Smooth muscle cell (in vitro differentiated cells): Measurements from ENCODE around the gene HSP90B1. TPM values are rescaled to one million over a fixed set of nuclear protein-coding genes. Genes with fewer than 3 reads are reported as not detected.
A peak's percentile ranks its signal among the peaks of the same experiment; 100 is the strongest.

Experiments used
- DNase-seq: peaks from one replicate; lab custom pipeline; 2025; ENCODE audit not compliant: unreplicated experiment; lab: John Stamatoyannopoulos, UW
- H2AFZ ChIP-seq: fragments of 200-600 bp; sonication (generic); 2 replicates; pipeline ENCODE4 v1.6.0; 2016; ENCODE audit warnings: antibody characterized with exemption, low read depth, mild to moderate bottlenecking
- H3F3A ChIP-seq: fragments of 200-600 bp; sonication (generic); 2 replicates; pipeline ENCODE4 v1.6.0; 2017; ENCODE audit warnings: antibody characterized with exemption, low read depth
- H3K27ac ChIP-seq: fragments of 200-600 bp; sonication (generic); 2 replicates; pipeline ENCODE4 v1.5.1; 2016; ENCODE audit warnings: low read depth, mild to moderate bottlenecking
- H3K27me3 ChIP-seq: fragments of 200-600 bp; sonication (generic); 2 replicates; pipeline ENCODE4 v1.6.1; 2016; ENCODE audit warnings: low read depth, mild to moderate bottlenecking
- H3K36me3 ChIP-seq: fragments of 200-600 bp; sonication (generic); 2 replicates; pipeline ENCODE4 v1.5.1; 2016; ENCODE audit warnings: low read depth
- H3K4me1 ChIP-seq: fragments of 200-600 bp; sonication (generic); 2 replicates; pipeline ENCODE4 v1.5.1; 2016; ENCODE audit warnings: low read depth
- H3K4me2 ChIP-seq: fragments of 200-600 bp; sonication (generic); 2 replicates; pipeline ENCODE4 v1.6.0; 2016; ENCODE audit warnings: mild to moderate bottlenecking
- H3K4me3 ChIP-seq: fragments of 200-600 bp; sonication (generic); 2 replicates; pipeline ENCODE4 v1.5.1; 2016; ENCODE audit warnings: mild to moderate bottlenecking
- H3K79me2 ChIP-seq: fragments of 200-600 bp; sonication (generic); 2 replicates; pipeline ENCODE4 v1.6.0; 2016; ENCODE audit warnings: low read depth, mild to moderate bottlenecking
- H3K9ac ChIP-seq: fragments of 200-600 bp; sonication (generic); 2 replicates; pipeline ENCODE4 v1.6.0; 2016; ENCODE audit warnings: low read depth
- H3K9me3 ChIP-seq: fragments of 200-600 bp; sonication (generic); replicated peaks from 2 replicates; pipeline ENCODE4 v1.5.1; 2016; ENCODE audit warnings: low read depth
- H4K20me1 ChIP-seq: fragments of 200-600 bp; sonication (generic); 2 replicates; pipeline ENCODE4 v1.6.0; 2016; ENCODE audit warnings: low read depth
- CTCF ChIP-seq: fragments of 200-600 bp; sonication (generic); IDR thresholded peaks from 2 replicates; pipeline ENCODE4 v1.5.1; 2017; ENCODE audit warnings: borderline replicate concordance, mild to moderate bottlenecking, antibody characterized with exemption; ENCODE audit not compliant: insufficient read depth, poor library complexity, severe bottlenecking
- WGBS: methylation state at CpG from one replicate; pipeline ENCODE4 v1.1.7; 2016; ENCODE audit warnings: low lambda C conversion rate; 5-methylcytosine and 5-hydroxymethylcytosine counted together
- polyA plus RNA-seq: library from polyadenylated mRNA; unstranded; fragments of >200 nt; fragmentation: Nextera tagmentation; extraction: Ambion mirVana; gene quantifications from 2 replicates; pipeline ENCODE4 v1.2.1, GENCODE V29; 2016
- total RNA-seq: library from RNA; depleted of rRNA; stranded (reverse); fragments of >200 nt; gene quantifications from 2 replicates; pipeline ENCODE4 v1.2.3, GENCODE V29; 2014

The HSP90B1 gene
- total and polyA plus RNA-seq, 2 experiments from 2014 or later: 908 to 1,047 TPM

- Histone ChIP-seq H3F3A (peaks cover 22% of the 10 kb centered on the region), H3K9me3 (no peaks in the 10 kb centered on the region), H3K4me3 (no peak overlapping the region), H4K20me1 (peaks cover under 1% of the 10 kb centered on the region), H3K79me2 (peaks cover 37% of the 10 kb centered on the region), H2AFZ (no peak overlapping the region), H3K27me3 (no peaks in the 10 kb centered on the region), H3K9ac (no peak overlapping the region), H3K36me3 (no peaks in the 10 kb centered on the region), H3K27ac (no peak overlapping the region), H3K4me1 (peaks cover 17% of the 10 kb centered on the region), H3K4me2 (no peak overlapping the region)
- WGBS: 83% methylated on average over 1 of the region's 1 CpG
- TF ChIP-seq CTCF: no peak
- DNase-seq: no peak
Measured at GRCh38 chr12:103962493-103962892, 32.3 kb downstream of the HSP90B1 start.

- Histone ChIP-seq H3F3A (peaks cover 14% of the 10 kb centered on the region), H3K4me3 (peak overlapping the region; percentile 88), H3K9me3 (no peaks in the 10 kb centered on the region), H3K79me2 (peaks cover 60% of the 10 kb centered on the region), H3K27ac (peak overlapping the region; percentile 90), H4K20me1 (peaks cover 23% of the 10 kb centered on the region), H3K9ac (peak overlapping the region; percentile 89), H2AFZ (peak overlapping the region; percentile 79), H3K36me3 (no peaks in the 10 kb centered on the region), H3K4me2 (peak overlapping the region; percentile 93), H3K27me3 (no peaks in the 10 kb centered on the region), H3K4me1 (peaks cover 17% of the 10 kb centered on the region)
- WGBS: 42% methylated on average over 3 of the region's 3 CpGs
- no peak for TF ChIP-seq CTCF
- DNase-seq: no peak
Measured at GRCh38 chr12:103964805-103965204, 34.6 kb downstream of the HSP90B1 start.

GRCh38 chr12:103965255-103965589 lies 35.0 kb downstream of the HSP90B1 start:
- no peak for TF ChIP-seq CTCF
- Histone ChIP-seq H3K4me1 (peaks cover 17% of the 10 kb centered on the region), H3K4me3 (peak overlapping the region; percentile 88), H3K9me3 (no peaks in the 10 kb centered on the region), H3K27me3 (no peaks in the 10 kb centered on the region), H3K36me3 (no peaks in the 10 kb centered on the region), H4K20me1 (peaks cover 27% of the 10 kb centered on the region), H3F3A (peaks cover 14% of the 10 kb centered on the region), H3K27ac (peak overlapping the region; percentile 90), H2AFZ (peak overlapping the region; percentile 79), H3K79me2 (peaks cover 64% of the 10 kb centered on the region), H3K9ac (peak overlapping the region; percentile 89), H3K4me2 (peak overlapping the region; percentile 93)
- DNase-seq: no peak
- WGBS: 8% methylated on average over 11 of the region's 11 CpGs
